SK-N-MC (cell line): ENCODE data around the gene BCOR.

ENCODE experiments used
- EZH2 ChIP-seq: fragments of 200-600 bp; sonication (generic); IDR thresholded peaks from one replicate; pipeline ENCODE4 v1.6.1; 2017; ENCODE audit warnings: antibody characterized with exemption
- FOXP2 ChIP-seq: optimal IDR thresholded peaks from 2 replicates; pipeline ENCODE3; 2011; ENCODE audit warnings: mild to moderate bottlenecking, moderate library complexity; ENCODE audit not compliant: insufficient read depth; ENCODE audit errors: extremely low read length, control extremely low read depth
- POLR2AphosphoS5 ChIP-seq: IDR thresholded peaks from 2 replicates; pipeline ENCODE4 v1.6.1; 2012; ENCODE audit warnings: mild to moderate bottlenecking, low read depth, low read length, borderline replicate concordance

- TF ChIP-seq EZH2 (no peak), POLR2AphosphoS5 (no peak), FOXP2 (no peak)
Observed at GRCh38 chrX:40085102-40085551, 12.6 kb downstream of the BCOR start.
